CD4-positive, alpha-beta T cell treated with Interleukin-10 for 1 hour (primary cell): ENCODE measurements around the gene HLA-G.

Experiments used
- DNase-seq: peaks from one replicate; pipeline ENCODE4 v3.0.0-alpha.2; 2020

HLA-G gene

DNA sequence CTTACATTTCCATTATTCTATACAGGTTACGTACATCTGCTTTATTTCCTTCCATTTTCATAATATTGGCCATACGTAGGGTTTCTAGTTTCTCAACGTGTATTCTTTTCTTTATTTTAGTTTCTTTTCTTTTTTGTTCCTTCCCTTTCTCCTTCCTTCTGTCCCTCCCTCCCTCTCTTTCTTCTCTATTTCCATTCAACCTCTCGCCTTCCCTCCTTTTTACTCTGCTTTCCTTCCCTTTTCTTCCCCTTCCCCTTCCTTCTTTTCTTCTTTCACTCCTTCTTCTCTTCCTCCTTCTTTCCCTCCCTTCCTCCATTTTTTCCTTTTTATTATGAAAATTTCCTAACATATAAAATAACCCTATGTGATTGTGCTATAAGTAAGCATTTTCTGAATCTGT, 8.7 kb upstream of the HLA-G start:
- no peak for DNase-seq

DNA sequence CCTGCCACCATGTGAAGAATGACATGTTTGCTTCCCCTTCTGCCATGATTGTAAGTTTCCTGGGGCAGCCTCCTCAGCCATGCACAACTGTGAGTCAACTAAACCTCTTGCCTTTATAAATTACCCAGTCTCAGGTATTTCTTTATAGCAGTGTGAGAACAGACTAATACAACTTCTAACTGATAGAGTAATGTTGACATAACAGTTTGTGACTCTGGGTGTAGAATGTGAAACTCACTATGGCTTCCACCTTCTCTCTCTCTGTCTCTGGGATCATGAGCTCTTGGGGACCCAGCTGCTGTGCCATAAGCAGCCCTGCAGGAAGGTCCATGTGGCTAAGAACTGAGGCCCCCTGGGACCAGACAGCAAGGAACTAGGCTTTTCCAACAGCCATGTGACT, 3.5 kb upstream of the HLA-G start:
- DNase-seq: no peak

DNA sequence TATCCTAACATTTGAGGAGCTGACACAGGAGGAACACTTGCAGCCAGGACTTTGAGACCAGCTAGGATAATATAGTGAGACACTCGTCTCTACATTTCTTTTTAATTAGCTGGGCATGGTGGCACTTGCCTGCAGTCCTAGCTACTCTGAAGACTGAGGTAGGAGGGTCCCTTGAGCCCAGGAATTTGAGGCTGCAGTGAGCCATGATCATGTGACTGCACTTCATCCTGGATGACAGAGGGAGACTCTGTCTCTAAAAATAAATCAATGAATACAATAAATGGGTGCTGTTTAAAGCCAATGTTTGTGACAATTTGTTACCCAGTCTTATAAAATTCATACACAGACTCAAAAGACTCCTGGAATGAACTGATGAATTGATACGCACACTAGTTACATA, 1.8 kb upstream of the HLA-G start:
- DNase-seq: no peak

DNA sequence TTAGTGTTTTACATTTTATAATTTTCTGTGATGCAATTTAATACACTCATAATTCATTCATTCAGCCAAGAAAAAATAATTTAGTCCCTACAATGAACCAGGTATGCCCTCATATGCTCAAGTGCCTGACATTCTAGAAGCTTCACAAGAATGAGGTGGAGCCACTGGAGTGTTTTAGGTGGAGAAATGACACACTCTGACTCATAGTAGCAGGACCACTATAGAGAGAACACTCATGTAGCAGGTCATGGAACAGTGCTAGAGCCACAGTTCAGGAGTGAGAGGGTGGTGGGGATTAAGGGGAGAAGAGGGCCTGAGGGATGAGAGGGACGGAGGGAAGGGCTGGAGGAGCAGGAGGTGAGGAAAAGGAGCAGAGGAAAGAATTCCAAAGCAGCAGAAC, 1.4 kb upstream of the HLA-G start:
- no peak for DNase-seq

DNA sequence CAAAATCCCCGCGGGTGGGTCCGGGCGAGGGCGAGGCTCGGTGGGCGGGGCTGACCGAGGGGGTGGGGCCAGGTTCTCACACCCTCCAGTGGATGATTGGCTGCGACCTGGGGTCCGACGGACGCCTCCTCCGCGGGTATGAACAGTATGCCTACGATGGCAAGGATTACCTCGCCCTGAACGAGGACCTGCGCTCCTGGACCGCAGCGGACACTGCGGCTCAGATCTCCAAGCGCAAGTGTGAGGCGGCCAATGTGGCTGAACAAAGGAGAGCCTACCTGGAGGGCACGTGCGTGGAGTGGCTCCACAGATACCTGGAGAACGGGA, 809 bp downstream of the HLA-G start:
- DNase-seq: peak; percentile 47

DNA sequence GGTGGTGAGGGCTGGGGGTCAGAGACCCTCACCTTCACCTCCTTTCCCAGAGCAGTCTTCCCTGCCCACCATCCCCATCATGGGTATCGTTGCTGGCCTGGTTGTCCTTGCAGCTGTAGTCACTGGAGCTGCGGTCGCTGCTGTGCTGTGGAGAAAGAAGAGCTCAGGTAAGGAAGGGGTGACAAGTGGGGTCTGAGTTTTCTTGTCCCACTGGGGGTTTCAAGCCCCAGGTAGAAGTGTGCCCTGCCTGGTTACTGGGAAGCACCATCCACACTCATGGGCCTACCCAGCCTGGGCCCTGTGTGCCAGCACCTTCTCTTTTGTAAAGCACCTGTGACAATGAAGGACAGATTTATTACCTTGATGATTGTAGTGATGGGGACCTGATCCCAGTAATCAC, 2.1 kb downstream of the HLA-G start:
- no peak for DNase-seq

DNA sequence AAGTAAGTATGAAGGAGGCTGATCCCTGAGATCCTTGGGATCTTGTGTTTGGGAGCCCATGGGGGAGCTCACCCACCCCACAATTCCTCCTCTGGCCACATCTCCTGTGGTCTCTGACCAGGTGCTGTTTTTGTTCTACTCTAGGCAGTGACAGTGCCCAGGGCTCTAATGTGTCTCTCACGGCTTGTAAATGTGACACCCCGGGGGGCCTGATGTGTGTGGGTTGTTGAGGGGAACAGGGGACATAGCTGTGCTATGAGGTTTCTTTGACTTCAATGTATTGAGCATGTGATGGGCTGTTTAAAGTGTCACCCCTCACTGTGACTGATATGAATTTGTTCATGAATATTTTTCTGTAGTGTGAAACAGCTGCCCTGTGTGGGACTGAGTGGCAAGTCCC, 2.8 kb downstream of the HLA-G start:
- DNase-seq: no peak

DNA sequence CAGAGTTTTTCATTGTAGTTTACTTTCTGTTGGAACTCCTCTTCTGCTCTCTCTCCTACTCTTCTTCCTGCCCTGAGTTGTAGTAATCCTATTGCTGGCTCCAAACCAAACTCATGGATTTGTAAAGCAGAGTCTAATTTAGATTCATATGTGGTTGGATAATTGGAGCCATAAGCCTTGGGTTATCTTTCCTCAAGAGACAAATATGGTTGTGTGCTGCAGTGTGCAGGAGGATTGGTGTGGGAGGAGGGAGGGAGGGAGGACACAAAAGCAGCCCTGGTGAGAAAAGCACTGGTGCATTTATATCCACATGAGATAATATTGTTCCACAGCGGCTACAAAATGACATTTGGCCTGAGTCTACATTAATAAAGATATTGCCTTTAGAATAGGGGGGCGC, 4.2 kb downstream of the HLA-G start:
- no peak for DNase-seq

DNA sequence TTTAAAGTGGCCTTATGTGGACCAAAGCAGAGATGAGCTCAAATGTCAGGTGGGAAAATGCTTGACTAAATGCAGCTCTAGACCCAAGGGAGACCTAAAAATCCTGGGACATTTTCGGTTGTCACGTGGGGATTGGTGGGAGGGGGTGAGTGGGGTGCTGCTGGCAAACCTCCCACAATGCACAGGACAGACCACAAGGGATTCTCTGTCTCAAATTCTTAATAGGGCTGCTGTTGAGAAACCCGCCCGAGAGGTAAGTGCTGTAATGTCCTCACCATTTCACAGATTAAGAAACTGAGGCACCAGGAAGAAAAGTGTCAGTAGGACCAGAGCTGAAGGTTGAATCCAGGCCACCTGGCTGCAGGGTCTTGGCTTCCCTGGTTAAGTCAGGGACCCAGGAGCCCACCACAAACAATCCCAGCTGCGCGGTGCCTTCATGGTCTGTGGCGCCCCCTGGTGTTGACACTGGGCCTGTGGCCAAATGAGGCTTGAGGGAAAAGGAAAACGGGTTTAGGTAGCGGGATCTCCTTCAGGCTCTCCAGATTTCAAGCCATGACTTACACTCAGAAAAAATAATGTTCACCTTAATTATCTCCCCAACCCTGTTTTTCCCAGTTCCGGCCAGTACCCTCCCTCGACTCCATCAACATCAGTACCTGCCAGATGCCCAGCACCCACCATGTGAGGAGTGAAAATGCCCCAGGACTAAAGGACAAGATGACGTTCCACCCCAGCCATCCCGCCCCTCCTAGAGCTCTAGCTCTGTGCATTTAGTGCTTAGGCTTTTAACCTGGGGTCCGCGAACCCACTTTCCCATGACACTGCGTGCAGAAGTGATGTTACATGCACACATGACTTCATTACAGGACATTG, 7.2 kb downstream of the HLA-G start:
- peak; percentile 65 for DNase-seq

DNA sequence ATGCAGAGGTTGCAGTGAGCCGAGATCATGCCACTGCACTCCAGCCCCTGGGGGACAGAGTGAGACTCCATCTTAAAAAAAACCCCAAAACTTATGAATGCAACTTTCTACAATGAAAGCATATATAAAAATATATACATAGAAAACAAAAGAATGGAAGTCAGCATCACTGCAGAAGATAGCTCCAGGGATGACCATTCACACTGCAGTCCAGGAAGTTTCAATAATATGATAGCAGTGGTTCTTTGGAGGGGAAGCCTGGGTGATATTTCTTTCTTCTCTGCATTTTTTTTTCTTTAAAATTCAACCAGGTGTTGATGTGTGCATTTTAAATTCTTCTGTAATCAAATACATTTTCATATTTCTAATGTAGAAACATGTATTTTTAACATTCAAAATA, 12.3 kb downstream of the HLA-G start:
- DNase-seq: no peak

DNA sequence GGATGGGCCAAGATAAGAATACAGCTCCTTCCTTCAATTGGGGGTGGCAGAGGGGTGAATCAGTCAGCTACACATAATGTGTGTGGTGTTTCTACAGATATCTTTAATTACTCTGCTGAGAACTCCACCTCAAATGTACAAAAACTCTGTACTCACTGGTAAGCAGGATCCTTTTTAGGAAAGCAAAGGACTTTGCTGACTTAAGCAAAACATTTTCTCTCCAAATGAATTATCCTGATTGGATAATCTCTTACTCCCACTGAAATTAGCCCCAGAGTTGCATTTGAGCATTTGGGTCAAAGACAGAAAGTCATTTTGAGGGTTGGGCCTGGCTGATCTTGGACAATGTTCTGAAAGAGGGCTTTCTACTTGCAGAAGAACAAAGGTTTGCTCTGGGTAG, 13.4 kb downstream of the HLA-G start:
- DNase-seq: no peak

DNA sequence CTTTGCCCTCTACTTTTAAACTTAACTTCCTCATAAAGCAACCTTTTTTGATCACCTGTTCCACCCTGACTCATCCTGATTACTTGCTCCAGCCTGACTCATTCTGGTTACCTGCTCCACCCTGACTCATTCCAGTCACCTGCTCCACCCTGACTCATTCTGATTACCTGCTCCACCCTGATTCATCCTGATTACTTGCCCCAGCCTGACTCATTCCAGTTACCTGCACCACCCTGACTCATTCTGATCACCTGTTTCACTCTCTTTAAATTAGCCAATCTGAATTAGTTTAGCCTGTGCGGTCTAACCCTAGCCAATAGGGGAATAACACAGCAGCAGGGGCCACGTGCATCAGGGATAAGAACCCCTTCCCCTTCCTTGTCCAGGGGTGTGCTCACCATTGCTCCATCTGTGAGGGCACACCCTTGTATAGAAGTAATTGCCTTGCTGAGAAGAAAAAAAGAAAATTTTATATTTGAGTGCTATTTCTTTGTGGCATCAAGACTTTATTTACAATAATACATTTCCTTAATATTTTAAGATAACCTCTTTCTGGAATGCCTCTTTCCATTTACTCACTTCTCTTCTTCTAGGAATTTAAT, 17.9 kb downstream of the HLA-G start:
- DNase-seq: no peak

DNA sequence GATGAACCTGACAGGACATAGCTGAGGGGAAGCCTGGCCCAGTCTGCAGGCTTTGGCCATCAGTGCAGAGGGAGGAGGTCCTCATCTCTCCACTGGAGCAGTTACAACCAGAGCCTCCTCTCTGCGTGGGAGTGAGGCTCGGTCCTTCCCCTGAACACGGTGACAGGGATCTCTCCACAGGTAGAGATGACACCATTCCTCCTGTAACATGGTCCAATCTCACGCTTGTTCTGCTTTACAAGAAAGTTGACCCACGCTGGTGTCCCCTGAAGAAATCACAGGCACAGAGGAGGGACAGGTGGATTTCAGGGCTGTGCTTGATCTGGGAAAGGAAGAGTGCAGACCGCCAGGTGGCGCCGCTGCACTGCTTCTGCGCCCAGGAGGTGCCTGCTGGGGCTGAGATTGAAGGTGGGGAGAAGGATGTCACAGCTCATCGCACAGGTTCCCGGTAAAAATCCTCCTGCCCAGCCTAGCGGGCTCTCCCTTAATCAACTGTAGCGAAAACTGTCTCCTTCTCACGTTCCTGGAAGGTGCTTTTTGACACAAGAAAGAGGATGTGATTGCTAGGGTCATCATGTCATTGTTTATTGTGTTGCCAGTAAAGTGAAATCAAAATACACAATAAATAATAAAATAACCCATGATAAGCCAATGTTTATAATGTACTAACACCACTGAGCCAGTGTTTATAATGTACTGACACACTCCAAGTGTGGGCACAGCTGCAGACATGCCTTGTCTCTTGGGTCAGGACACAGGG, 20.4 kb downstream of the HLA-G start:
- peak; percentile 87 for DNase-seq

DNA sequence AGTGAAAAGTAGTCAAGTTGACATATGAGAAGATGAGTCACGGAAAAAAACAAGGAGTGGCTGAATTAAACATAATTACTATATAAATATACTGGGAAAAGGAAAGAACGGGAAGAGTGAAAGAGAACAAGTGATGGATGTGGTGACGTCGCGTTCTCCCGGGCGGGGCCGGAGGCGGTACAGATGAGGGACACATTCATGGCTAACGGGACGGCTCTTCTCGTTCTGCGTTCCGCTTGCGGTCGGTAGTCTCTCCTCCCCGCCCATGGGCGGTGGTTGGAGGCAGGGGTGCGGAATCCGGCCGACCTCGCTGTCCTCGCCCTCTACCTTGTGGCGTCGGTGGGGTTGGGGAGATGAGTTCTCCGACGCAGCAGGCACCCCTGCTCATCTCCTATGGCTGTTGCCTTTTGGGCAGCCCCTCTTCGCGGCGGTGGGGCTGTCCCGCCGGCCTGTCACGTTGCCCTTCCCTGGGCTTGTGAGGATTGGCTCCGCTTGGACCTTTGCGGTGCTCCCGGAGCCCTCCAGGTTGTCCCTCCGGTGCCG, 22.5 kb downstream of the HLA-G start:
- peak; percentile 12 for DNase-seq

DNA sequence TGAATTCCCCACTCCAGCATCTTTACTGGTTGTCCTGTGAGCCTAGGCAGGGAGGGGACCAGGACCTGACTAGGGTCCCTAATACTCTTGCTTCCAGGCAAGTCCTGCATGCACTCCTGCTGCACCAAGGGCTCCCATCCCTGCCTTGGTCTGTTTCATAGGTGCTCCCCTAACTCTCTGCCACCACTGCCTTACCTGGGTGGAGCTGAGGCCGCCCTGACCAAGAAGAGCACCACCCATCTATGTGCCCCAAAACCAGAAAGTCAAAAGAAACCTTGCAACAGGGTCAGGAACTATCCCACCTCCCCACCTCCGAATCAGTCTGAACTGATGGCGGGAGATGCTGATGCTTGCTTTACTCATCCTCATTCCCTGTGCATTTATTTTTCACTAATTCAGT, 23.6 kb downstream of the HLA-G start:
- no peak for DNase-seq

DNA sequence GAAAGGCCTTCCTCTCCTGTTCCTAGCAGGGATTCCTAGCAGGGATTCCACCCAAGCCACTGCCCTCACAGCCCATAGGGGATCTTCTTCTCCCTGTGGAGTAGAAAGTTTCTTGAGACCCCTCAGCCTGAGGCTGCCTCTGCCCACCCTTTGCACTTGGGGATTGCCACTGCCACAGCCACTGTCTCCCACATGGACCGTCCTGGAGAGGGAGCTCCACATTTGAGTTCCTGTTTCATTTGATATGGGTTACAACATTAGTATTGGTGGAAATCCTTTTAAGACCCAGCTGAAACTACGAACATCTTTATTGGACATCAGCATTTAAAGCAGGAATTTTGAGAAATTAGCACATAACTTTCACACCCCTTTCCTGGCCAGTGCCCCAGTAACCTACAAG, 25.6 kb downstream of the HLA-G start:
- DNase-seq: no peak

DNA sequence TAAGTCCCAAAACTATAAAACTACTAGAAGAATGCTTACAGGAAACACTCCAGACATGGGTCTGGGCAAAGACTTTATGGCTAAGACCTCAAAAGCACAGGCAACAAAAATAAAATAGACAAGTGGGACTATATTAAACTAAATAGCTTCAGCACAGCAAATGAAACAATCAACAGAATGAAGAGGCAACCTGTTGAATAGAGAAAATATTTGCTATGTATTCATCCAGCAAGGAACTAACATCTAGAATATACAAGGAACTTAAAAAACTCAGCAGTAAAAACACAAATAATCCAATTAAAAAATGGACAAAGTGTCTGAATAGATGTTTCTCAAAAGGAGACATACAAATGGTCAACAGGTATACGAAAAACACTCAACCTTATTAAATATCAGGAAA, 30.4 kb downstream of the HLA-G start:
- no peak for DNase-seq

DNA sequence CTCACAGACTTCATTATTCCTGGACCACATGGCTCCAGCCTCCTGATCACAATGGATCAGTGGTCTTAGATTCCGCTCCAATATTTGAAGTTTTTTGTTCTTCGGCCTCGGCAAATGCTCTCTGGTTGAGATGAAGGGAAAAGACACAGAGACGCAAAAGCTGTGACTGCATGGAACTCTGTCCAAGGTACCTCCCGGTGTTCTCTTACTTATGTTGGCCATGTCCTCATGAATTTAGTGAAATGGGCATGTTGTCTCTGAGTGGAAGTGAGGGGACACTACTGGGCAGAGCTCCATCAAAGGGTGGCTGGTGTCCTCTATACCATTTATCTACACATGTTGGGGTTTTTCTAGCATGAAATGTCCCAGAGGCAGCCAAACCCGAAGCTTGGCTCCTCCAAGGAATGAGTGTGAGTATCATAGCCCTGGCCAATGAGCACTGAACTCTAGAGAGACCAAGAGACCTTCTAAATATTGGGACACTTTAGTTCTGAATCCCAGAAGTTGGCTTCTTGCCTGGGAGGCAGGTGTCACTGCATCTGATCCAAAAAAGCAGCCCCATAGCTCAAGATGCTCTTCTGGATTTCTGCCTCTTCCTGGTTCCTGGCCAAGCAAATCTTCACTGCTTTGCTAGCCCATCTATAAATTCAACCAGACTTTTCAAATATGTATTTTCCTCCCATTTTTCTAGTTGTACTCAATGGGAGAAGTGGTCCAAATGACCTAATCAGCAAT, 34.1 kb downstream of the HLA-G start:
- DNase-seq: no peak

DNA sequence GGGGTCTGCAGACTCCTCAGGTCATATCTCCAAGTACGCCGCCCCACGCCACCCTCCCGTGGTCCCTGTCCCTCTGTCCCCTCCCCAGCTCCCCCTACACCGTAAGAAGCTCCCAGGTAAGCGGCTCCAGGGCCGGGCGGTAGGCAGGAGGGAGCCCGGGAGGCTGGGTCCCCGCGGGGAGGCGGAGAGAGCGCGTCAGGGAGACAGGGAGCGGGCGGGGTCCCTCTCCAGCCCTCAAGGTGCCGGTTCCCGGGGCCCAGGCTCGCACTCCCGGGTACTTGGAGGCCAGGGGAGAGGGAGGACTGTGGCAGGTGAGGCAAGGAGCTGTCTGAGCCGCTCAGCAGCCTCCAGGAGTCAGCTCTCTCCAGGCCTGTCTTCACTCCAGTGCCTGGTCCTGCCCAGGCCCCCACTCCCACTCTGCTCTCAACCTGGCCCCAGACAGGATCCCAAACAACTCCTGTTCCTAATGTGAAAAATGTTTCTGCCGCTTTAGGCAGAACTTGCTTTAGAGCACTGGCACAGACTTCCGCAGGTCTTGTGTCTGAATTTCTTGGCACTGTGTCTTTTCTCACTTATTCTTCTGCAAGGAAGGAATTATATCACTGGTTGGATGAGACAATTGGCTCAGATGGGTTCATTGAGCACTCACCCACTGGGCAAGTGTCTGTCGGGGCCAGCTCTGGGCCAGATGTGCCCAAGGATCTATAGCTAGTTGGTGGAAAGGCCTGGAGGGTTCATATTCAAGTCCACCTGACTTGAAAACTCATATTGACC, 36.6 kb downstream of the HLA-G start:
- no peak for DNase-seq

DNA sequence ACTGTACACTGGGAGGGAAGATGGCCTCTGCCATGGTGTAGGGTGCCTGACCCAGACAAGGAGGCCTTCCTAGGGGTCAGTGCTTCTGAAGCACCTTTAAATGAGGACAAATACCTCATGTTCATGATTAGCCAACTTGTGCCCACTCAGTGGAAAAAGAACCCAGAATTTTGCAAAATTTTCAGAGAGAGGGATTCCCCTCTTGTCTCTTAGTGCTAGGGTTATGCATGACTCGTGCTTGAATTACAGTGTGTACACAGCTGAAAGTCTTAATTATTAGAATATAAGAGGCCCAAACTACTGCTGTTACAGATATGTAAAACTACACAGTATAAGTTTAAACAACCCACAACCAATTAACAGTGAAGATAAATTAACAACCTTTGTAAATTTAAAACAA, 38.0 kb downstream of the HLA-G start:
- no peak for DNase-seq

DNA sequence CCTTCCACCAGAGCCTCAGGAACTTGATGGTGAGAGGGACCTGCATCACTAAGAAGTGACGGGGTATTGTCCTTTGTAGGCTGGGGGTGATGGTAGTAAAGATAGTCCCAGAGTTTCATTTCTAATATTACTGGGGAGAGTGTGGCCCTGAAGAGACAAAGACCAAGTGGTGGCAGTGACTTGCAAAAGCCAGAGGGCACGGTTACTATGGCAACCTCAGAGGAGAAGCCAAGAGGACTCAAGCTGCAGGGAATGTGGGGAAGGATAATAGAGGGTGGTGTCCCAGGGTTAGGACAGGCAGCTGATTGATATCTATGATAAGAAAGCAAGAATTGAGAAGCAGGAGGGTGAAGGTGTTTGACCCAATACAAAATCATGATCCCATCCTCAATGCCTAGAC, 42.5 kb downstream of the HLA-G start:
- DNase-seq: no peak

DNA sequence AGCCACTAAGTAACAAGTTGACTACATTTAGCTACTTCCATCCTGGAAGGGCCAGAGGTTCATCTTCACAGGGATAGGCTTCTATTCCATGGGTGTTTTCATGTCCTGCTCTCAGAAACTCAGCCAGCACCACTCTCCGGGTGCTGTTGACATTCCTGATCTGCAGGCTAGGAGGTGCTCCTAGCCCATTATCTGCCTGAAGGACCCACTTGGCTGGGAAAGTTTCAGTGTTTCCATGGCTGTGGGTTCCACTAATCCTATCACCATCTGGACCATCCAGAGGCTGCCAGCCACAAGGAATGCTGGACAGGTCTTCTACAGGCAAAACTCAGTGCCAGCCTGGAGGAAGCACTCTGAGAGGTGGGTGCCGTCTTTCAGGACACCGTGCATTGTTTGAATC, 45.2 kb downstream of the HLA-G start:
- no peak for DNase-seq
